Mesothelial cell of epicardium (in vitro differentiated cells): ENCODE data around the gene YTHDF1. TPM values are rescaled to one million over a fixed set of nuclear protein-coding genes. Genes with fewer than 3 reads are reported as not detected.

ENCODE experiments used
- DNase-seq, 2 experiments: peaks; one replicate each; pipeline ENCODE4 v3.0.0; 2021; ENCODE audit warnings: low spot score in 2 of 2; ENCODE audit not compliant: unreplicated experiment in 2 of 2
- H3K27ac Mint-ChIP-seq: 2 replicates; pipeline ENCODE4 v1.8.0; 2021; ENCODE audit warnings: mixed read lengths
- H3K27me3 Mint-ChIP-seq: 2 replicates; pipeline ENCODE4 v1.8.0; 2021; ENCODE audit warnings: low read depth, mixed read lengths
- H3K36me3 Mint-ChIP-seq: 2 replicates; pipeline ENCODE4 v1.8.0; 2021; ENCODE audit warnings: mixed read lengths
- H3K4me1 Mint-ChIP-seq: 2 replicates; pipeline ENCODE4 v1.8.0; 2021; ENCODE audit warnings: mixed read lengths
- H3K4me3 Mint-ChIP-seq: 2 replicates; pipeline ENCODE4 v1.8.0; 2021; ENCODE audit warnings: mild to moderate bottlenecking, moderate library complexity, mixed read lengths
- H3K9me3 Mint-ChIP-seq: 2 replicates; pipeline ENCODE4 v1.8.0; 2021; ENCODE audit warnings: mixed read lengths
- CTCF ChIP-seq: fragments of 200-600 bp; sonication (generic); IDR thresholded peaks from one replicate; pipeline ENCODE4 v1.5.0; 2021; ENCODE audit warnings: antibody characterized with exemption; ENCODE audit not compliant: unreplicated experiment
- total RNA-seq: library from RNA; stranded (reverse); gene quantifications from 3 replicates; pipeline ENCODE4 v1.2.1, GENCODE V29; 2021

The YTHDF1 gene
- total RNA-seq, 1 donor from 2014 or later: 49.3 TPM

DNA sequence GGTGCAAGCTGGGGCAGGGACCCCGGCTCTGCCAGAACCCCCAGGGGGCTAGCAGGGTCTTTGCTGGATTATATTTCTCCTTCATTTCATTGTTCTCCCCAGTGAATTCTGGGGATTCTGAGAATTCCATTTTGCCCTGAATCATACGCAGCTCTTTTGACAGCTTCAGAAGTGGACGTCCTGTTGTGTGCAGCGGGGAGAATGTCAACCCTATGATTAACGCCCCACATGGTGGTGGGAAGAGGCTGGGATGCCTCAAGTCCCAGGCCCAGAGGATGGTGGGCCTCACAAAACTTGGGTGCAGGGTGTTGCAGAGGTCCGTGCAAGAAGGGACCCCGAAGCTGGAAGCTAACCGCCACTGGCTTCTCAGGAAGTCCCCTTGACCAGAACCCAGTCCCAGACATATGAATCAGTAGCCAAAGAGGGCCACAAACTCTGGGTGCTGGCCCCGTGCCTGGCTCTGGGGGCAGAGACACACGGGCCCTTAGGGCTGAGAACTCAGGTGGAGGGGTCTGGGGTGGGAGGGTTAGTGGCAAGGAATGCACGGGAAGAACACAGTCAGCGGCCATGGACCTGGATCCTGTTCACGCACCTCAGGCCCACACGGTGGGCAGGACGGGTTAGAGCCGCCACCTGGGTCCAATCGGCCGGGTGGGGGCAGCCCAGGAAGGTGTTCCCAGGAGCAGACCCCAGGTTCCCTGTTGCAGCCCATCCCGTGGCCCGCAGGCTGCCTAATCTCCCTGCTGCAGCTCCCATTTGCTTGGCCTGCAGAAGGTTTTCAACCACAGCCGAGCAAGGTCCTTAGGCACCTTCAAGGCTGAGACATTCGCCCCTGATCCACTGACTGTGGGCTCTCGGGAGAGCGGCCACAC, 51.2 kb downstream of the YTHDF1 start:
- no peak overlapping the region for H3K4me3 Mint-ChIP-seq

DNA sequence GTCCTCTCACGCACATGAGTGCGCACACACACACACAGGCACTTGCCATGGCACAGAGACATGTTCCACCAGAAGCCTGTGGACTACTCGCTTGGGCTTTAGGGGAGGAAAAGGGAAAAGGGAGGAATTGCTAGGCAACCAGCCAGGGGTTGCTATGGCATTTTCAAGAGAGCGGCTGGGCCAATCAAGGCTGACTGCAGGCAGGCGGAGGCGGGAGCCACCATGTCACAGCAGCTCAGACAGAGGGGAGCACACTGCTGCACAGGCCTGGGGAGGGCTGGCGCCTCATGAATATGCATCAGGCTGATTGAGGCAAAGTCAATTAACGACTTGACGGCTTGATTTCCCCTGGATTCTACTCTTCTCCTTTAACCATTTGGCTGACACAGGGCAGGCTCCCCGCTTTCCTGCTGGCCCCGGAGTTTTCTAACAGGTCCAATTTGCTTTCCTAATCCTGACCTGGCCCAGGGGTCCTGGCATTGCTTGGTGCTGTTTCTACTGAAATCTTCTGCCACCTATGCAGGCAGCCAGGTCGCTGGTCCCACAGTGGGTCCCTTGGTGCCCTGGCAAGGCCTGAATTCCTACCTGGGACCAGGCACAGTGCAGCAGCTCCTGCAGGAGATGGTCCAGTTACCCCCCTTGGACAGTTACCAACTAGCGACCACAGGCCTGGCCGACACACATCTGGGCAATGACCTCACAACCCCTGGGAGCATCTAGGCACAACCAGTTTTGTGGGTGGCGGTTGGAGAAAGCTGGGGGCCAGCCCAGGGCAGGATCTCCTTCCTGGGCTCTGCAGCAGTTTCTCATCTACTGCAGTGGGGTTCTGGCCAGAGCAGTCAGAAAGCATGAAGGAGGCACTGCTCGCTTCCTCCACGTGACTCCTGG, 52.1 kb downstream of the YTHDF1 start:
- Mint-ChIP-seq H3K9me3 (no peaks in the 10 kb centered on the region), H3K36me3 (no peaks in the 10 kb centered on the region), H3K27ac (no peak overlapping the region), H3K4me1 (no peaks in the 10 kb centered on the region), H3K4me3 (no peak overlapping the region), H3K27me3 (peaks cover 59% of the 10 kb centered on the region)
- TF ChIP-seq CTCF: no peak
- DNase-seq: no peak

More for the DNA sequence above, 51.2 kb downstream of the YTHDF1 start:
- H3K4me1 Mint-ChIP-seq: no peaks in the 10 kb centered on the region
- no peak overlapping the region for H3K27ac Mint-ChIP-seq
- no peaks in the 10 kb centered on the region for H3K9me3 Mint-ChIP-seq
- H3K36me3 Mint-ChIP-seq: no peaks in the 10 kb centered on the region
- no peak for DNase-seq
- no peak for TF ChIP-seq CTCF
- peaks cover 60% of the 10 kb centered on the region for H3K27me3 Mint-ChIP-seq

DNA sequence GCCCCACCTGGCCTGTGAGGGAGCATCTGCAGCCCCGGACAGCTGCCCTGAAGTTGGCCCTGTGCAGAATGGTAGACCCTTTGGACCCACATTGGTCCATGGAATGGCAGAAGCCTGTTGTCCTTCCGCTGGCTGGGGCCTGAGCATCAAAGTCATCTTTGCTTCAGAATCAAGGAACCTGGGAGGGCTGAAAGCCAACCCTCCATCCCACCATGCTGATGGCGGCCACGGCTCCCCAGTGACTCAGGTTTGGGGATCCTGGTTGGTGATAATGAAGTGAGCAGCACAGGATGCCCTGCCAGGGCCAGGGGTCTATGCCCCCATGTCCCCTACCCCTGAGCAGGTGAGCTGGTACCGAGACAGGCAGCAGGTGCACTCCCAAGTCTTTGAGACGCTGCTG, 52.8 kb downstream of the YTHDF1 start:
- no peak overlapping the region for H3K27ac Mint-ChIP-seq
- no peak for TF ChIP-seq CTCF
- H3K36me3 Mint-ChIP-seq: no peaks in the 10 kb centered on the region
- no peaks in the 10 kb centered on the region for H3K9me3 Mint-ChIP-seq
- H3K4me3 Mint-ChIP-seq: no peak overlapping the region
- no peaks in the 10 kb centered on the region for H3K4me1 Mint-ChIP-seq
- DNase-seq: no peak
- peaks cover 55% of the 10 kb centered on the region for H3K27me3 Mint-ChIP-seq

DNA sequence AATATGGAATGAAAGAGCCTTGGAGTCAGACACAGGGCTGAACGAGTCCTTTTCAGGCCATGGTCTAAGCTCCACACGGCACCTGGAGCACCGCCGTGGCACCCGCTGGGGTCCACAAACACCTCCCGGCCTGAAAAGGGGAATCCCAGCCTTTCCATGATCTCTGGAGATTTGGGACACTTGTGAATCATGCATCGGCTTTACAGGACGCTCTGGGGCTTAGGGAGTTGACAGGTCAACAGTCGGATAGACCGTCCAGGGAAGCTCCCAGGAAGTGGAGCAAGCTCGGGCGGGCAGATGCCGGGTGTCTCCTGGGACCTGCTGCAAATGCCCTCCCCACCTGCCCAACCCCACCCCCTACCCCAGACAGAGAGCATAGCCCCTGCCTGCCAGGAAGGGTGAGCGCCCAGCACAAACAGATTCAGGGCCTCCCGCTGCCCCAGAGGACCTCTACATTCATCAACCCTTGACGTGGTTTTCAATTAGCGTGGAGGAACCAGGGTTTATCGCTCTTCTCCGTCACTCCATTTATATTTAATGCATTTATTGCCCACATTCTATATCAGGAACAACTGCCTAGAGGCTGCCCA, 53.6 kb downstream of the YTHDF1 start:
- Mint-ChIP-seq H3K4me3 (no peak overlapping the region), H3K36me3 (no peaks in the 10 kb centered on the region), H3K27me3 (peaks cover 55% of the 10 kb centered on the region), H3K27ac (no peak overlapping the region), H3K9me3 (no peaks in the 10 kb centered on the region), H3K4me1 (no peaks in the 10 kb centered on the region)
- no peak for DNase-seq
- TF ChIP-seq CTCF: no peak

GRCh38 chr20:63161176-63161651, 54.7 kb downstream of the YTHDF1 start:
- Mint-ChIP-seq H3K36me3 (no peaks in the 10 kb centered on the region), H3K4me1 (no peaks in the 10 kb centered on the region), H3K9me3 (no peaks in the 10 kb centered on the region), H3K4me3 (no peak overlapping the region), H3K27ac (no peak overlapping the region), H3K27me3 (peaks cover 49% of the 10 kb centered on the region)
- DNase-seq: no peak
- no peak for TF ChIP-seq CTCF
